Bronchial epithelial cell (primary cell): ENCODE measurements around the gene RBPMS2. TPM values are rescaled to one million over a fixed set of nuclear protein-coding genes. Genes with fewer than 3 reads are reported as not detected.

Experiments used
- DNase-seq: peaks from one replicate; pipeline ENCODE4 v3.0.0-alpha.2; 2010; ENCODE audit warnings: low read depth
- FAIRE-seq: peaks from 2 replicates; lab custom pipeline; 2011; peaks lifted over from hg19 to GRCh38; lab: Jason Lieb, UNC
- H3K27me3 ChIP-seq: 2 replicates; pipeline ENCODE4 v1.5.1; 2011; ENCODE audit warnings: low read length; ENCODE audit not compliant: control insufficient read depth, insufficient read depth
- H3K36me3 ChIP-seq: 2 replicates; pipeline ENCODE4 v1.5.1; 2011; ENCODE audit warnings: low read length; ENCODE audit not compliant: control insufficient read depth, insufficient read depth
- H3K4me3 ChIP-seq: 2 replicates; pipeline ENCODE4 v1.5.1; 2011; ENCODE audit warnings: mild to moderate bottlenecking, low read depth, low read length, control low read depth
- CTCF ChIP-seq: IDR thresholded peaks from 2 replicates; pipeline ENCODE4 v1.5.1; 2011; ENCODE audit warnings: mild to moderate bottlenecking, moderate library complexity, low read length, control low read depth, inconsistent platforms; ENCODE audit not compliant: insufficient read depth, severe bottlenecking
- total RNA-seq: library from RNA; depleted of rRNA; stranded (reverse); fragments of >200 nt; gene quantifications from 2 replicates; pipeline ENCODE4 v1.2.1, GENCODE V29; 2014

Gene RBPMS2
- total RNA-seq, 1 donor from 2014 or later: not detected

- DNase-seq: no peak
- no peak for TF ChIP-seq CTCF
- peaks cover 19% of the 10 kb centered on the region for H3K36me3 ChIP-seq
- no peaks in the 10 kb centered on the region for H3K27me3 ChIP-seq
- H3K4me3 ChIP-seq: no peak overlapping the region
- no peak for FAIRE-seq
These were observed 83.4 kb downstream of the RBPMS2 start for GRCh38 chr15:64691896-64692565.

- H3K4me3 ChIP-seq: no peak overlapping the region
- H3K36me3 ChIP-seq: peaks cover 20% of the 10 kb centered on the region
- DNase-seq (no peak), FAIRE-seq (no peak)
- no peak for TF ChIP-seq CTCF
- no peaks in the 10 kb centered on the region for H3K27me3 ChIP-seq
These were observed 84.7 kb downstream of the RBPMS2 start for GRCh38 chr15:64690578-64691296.

- H3K36me3 ChIP-seq: peaks cover 22% of the 10 kb centered on the region
- no peak for FAIRE-seq
- no peaks in the 10 kb centered on the region for H3K27me3 ChIP-seq
- no peak for DNase-seq
- no peak for TF ChIP-seq CTCF
- H3K4me3 ChIP-seq: no peak overlapping the region
These were observed 85.4 kb downstream of the RBPMS2 start for GRCh38 chr15:64690008-64690407.

Other genes with a start within 250 kb of the RBPMS2 start
- gene PIF1, start 50.1 kb upstream of the RBPMS2 start, total RNA-seq: 0.26 and 0.51 TPM in 2 replicates
- gene PLEKHO2, start 66.3 kb upstream of the RBPMS2 start, total RNA-seq: 4.2 and 5.9 TPM in 2 replicates
- 3.2 and 4.0 TPM in 2 replicates for gene ANKDD1A, start 136.3 kb upstream of the RBPMS2 start, total RNA-seq
- 72.6 and 95.8 TPM in 2 replicates for gene SPG21, start 214.3 kb upstream of the RBPMS2 start, total RNA-seq